HG02763 (cell line): Measurements from ENCODE around the gene MUC2.

Experiments
- ATAC-seq: cut with Tn5 transposase; IDR thresholded peaks from one replicate; pipeline ENCODE4 v1.9.1; 2021; ENCODE audit warnings: mild to moderate bottlenecking, moderate library complexity; ENCODE audit not compliant: unreplicated experiment

The MUC2 gene

DNA sequence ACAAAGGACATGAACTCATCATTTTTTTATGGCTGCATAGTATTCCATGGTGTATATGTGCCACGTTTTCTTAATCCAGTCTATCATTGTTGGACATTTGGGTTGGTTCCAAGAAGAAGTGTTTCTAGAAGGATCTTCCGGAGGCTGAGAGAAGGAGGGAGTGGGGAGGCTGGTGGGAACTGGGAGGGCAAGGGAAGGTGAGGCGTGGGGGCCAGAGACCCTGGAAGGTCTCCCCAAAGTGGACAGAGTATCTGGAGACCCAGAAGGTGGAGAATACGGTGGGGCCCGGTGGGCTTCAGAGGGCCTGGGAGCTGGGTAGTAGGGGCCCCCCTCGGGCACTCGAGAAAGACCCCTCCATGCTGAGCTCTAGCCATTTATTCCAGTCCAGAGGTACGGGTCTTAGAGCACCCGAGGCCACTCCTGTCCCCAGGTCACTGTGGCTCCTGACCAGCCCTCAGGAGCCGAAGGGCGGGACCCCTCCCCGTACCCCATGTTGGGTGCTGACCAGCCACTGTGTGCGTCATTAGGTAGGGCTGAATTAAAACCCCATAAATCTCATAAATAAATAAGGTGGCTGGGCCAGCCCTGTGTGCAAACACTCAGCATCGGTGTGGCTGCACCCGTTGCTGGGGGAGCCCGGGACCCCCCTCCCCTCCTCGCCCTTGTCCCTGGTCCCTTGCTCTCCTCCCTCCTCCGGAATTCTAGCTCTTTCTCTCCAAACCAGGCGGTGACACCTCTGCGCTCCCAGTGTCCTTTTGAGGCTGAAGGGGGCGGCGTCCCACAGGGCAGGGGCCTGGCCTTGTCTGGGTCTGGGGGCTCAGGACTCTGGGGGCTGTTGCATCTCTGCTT lies 44.3 kb downstream of the MUC2 start:
- ATAC-seq = no peak

DNA sequence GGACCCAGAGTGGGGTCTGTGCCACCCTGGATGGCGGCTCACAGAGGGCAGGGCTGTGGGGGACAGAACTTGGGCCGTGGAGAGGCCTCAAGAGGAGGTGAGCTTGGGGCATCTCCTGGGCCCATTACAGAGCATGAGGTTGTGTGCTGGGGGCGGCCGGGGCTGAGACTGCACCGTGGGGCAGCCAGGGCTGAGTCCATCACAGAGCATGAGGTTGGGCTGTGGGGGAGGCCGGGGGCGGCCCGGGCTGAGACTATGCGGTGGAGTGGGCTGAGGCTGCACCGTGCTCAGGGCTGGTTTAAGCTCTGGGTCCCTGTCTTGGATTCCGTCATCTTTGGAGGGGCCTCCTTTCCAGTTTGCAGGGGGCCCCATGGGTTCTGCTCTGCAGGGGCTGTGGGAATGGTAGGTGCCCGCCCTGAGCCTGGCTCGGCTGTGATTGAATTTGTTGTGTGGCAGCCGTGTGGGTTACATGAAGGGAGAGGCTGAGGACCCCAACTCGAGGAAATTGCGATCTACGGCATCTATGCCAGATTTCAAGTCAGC lies 45.0 kb downstream of the MUC2 start:
- ATAC-seq = no peak

DNA sequence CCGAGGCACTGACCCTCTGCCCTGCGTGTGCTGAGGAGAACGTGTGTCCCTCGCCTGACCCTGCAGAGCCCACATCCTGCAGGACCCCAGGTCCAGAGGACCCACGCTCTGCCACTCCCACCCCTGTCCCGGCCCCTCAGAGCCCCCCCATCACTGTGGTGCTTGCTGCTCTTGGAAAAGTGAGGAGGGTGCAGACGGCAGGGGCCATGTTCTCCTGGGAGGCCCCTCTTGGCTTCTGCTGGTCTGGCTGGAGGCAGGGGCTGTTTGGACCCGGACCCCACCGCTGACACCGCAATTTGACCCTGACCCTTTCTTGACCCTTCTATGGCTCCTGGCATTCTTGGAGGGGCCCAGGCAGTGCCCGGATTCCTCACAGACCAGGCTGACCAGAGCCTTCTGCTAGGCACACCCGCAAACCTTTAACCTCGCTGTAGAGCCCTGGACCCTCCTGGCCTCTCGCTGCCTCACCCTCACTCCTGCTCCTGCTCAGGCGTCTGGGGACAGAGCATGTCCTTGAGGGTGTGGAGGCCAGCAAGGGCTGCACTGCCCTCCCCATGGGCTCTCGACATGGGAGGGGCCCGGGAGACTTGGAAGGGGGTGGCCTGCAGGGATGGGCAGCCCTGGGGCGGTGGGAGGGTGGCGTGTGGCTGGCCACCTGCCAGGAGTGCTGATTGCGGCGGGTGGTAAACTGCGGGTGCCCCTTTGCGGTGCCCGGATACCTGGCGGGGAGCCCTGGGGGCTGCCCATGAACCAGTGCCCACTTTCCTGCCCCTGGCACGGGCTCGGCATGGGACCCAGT lies 46.1 kb downstream of the MUC2 start:
- no peak for ATAC-seq

DNA sequence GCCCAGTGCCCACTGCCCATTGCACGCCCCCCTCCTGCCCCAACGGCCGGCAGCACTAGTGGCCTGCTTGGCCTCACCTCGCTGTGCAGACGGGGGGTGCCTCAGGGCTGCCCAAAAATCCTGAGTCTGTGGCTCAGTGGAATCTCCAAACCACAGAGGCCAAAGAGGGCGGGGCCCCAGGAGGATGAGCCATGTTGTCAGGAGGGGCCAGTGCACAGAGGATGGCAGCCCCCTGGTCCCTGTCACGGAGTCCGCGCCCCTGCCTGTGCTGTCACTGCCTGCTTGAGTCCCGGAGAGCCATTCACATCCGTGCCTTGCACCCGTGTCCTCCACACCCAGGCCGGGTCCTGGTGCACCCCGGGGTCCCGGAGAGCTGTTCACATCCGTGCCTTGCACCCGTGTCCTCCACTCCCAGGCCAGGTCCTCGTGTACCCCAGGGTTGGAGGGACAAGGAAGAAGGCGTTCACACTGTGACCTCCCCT lies 46.7 kb downstream of the MUC2 start:
- no peak for ATAC-seq

DNA sequence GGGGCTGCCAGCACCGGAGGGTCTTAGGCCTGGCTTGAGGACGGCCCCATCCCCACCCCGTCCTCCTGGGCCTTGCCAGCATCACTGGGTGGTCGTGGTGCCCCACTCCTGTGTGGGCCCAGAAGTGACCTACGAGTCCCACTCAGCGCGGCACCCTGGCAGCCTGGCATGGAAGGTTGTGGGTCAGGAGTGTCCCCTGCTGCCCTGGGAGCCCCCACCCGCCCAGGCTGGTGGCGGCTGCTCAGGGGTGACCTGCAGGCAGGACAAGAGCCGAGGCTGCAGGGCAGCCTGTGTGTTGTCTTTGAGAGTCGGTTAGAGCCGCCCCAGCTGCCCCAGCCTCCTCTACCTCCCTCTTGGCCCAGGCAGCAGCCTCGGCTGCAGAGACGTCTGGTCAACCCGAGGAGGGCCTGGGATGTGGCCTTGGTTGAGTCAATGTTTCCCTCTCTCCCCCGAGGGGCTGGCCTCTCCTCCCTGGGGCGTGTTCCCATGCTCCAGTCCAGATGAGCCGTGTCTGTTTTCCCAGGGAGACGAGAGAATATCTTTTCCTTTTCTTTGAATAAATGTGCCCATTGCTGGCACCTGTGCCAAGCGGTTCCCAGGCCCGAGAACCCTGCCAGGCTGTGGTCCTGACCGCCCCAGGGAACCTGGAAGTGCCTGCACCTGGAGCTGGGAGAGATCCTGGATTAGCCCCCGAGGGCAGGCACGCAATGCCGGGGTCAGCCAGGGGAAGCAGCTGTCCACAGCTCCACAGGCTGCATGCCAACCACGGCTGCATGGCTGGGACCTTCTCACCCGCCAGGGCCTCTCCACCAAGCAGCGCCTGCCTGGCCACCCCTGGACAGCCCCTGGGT lies 47.4 kb downstream of the MUC2 start:
- no peak for ATAC-seq

DNA sequence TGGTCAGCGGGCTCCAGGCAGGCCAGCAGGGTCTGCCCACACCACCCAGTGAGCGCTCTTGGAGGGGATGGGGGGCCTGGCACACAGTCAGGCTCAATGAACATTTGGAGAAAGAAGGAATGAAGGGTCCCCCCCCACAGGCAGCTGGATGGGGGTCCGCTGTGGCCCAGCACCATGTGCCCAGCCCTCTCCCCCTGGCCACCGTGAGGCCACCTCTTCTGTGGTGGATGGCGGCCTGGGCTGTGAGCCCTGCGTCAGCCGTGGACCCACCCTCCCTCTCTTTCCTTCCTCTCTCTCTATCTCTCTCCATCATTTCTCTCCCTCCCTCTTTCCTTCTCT lies 48.0 kb downstream of the MUC2 start:
- no peak for ATAC-seq

DNA sequence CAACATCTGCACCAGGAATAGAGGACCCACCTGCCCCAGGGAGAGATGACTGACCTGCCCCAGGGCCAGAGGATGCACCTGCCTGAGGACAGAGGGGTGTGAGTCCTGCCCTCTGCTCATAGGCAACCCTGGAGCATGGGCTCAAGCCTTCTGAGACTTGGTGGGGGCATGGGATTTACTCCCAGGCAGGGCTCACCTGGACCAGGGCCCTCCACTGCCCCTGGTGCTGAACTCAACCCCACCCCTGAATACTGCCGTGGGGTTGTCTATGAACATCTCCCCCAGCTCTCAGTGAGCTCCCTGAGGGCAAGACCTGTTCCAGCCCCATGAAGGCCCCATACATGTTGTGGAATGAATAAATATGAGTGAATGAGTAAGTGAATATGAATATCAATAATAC lies 49.3 kb downstream of the MUC2 start:
- ATAC-seq = no peak
